Smooth muscle cell (in vitro differentiated cells): ENCODE measurements around the gene CYP3A4. TPM values are rescaled to one million over a fixed set of nuclear protein-coding genes. Genes with fewer than 3 reads are reported as not detected.
"Not testable (repeated sequence)": the region's sequence is repeated elsewhere in the genome, so short reads cannot be mapped to it uniquely, and the experiment has no call there.

Source experiments
- DNase-seq: peaks from one replicate; lab custom pipeline; 2025; ENCODE audit not compliant: unreplicated experiment; lab: John Stamatoyannopoulos, UW
- H2AFZ ChIP-seq: fragments of 200-600 bp; sonication (generic); 2 replicates; pipeline ENCODE4 v1.6.0; 2016; ENCODE audit warnings: antibody characterized with exemption, low read depth, mild to moderate bottlenecking
- H3F3A ChIP-seq: fragments of 200-600 bp; sonication (generic); 2 replicates; pipeline ENCODE4 v1.6.0; 2017; ENCODE audit warnings: antibody characterized with exemption, low read depth
- H3K27ac ChIP-seq: fragments of 200-600 bp; sonication (generic); 2 replicates; pipeline ENCODE4 v1.5.1; 2016; ENCODE audit warnings: low read depth, mild to moderate bottlenecking
- H3K27me3 ChIP-seq: fragments of 200-600 bp; sonication (generic); 2 replicates; pipeline ENCODE4 v1.6.1; 2016; ENCODE audit warnings: low read depth, mild to moderate bottlenecking
- H3K36me3 ChIP-seq: fragments of 200-600 bp; sonication (generic); 2 replicates; pipeline ENCODE4 v1.5.1; 2016; ENCODE audit warnings: low read depth
- H3K4me1 ChIP-seq: fragments of 200-600 bp; sonication (generic); 2 replicates; pipeline ENCODE4 v1.5.1; 2016; ENCODE audit warnings: low read depth
- H3K4me2 ChIP-seq: fragments of 200-600 bp; sonication (generic); 2 replicates; pipeline ENCODE4 v1.6.0; 2016; ENCODE audit warnings: mild to moderate bottlenecking
- H3K4me3 ChIP-seq: fragments of 200-600 bp; sonication (generic); 2 replicates; pipeline ENCODE4 v1.5.1; 2016; ENCODE audit warnings: mild to moderate bottlenecking
- H3K79me2 ChIP-seq: fragments of 200-600 bp; sonication (generic); 2 replicates; pipeline ENCODE4 v1.6.0; 2016; ENCODE audit warnings: low read depth, mild to moderate bottlenecking
- H3K9ac ChIP-seq: fragments of 200-600 bp; sonication (generic); 2 replicates; pipeline ENCODE4 v1.6.0; 2016; ENCODE audit warnings: low read depth
- H3K9me3 ChIP-seq: fragments of 200-600 bp; sonication (generic); replicated peaks from 2 replicates; pipeline ENCODE4 v1.5.1; 2016; ENCODE audit warnings: low read depth
- H4K20me1 ChIP-seq: fragments of 200-600 bp; sonication (generic); 2 replicates; pipeline ENCODE4 v1.6.0; 2016; ENCODE audit warnings: low read depth
- WGBS: methylation state at CpG from one replicate; pipeline ENCODE4 v1.1.7; 2016; ENCODE audit warnings: low lambda C conversion rate; 5-methylcytosine and 5-hydroxymethylcytosine counted together
- polyA plus RNA-seq: library from polyadenylated mRNA; unstranded; fragments of >200 nt; fragmentation: Nextera tagmentation; extraction: Ambion mirVana; gene quantifications from 2 replicates; pipeline ENCODE4 v1.2.1, GENCODE V29; 2016
- total RNA-seq: library from RNA; depleted of rRNA; stranded (reverse); fragments of >200 nt; gene quantifications from 2 replicates; pipeline ENCODE4 v1.2.3, GENCODE V29; 2014
- TF ChIP-seq, protein P1 (sequence below): fragments of 200-600 bp; sonication (generic); IDR thresholded peaks from 2 replicates; pipeline ENCODE4 v1.5.1; 2017; ENCODE audit warnings: borderline replicate concordance, mild to moderate bottlenecking, antibody characterized with exemption; ENCODE audit not compliant: insufficient read depth, poor library complexity, severe bottlenecking

Gene CYP3A4
- total and polyA plus RNA-seq, 2 experiments from 2014 or later: not detected

DNA sequence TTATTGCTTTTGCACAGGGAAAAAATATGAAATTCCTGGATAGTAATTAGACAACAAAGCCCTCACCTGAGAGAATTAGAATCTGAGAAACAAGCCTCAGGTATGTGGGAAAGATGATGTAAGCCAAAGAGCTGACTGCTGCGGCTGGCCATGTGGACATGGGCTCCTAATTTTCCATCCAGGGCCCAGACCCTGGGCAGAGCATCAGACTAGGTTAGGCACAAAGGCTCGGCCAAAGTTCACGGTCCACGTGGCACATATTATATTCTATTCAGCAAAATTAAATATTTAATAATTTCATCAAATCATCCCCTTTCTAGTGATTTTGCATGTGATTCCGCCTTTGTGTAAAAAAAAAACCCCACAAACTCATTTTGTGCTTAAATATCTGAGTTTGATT lies 5.1 kb downstream of the CYP3A4 start:
- H3K27me3 ChIP-seq: no peaks in the 10 kb centered on the region
- no peaks in the 10 kb centered on the region for H3K9me3 ChIP-seq
- TF ChIP-seq, protein P1, sequence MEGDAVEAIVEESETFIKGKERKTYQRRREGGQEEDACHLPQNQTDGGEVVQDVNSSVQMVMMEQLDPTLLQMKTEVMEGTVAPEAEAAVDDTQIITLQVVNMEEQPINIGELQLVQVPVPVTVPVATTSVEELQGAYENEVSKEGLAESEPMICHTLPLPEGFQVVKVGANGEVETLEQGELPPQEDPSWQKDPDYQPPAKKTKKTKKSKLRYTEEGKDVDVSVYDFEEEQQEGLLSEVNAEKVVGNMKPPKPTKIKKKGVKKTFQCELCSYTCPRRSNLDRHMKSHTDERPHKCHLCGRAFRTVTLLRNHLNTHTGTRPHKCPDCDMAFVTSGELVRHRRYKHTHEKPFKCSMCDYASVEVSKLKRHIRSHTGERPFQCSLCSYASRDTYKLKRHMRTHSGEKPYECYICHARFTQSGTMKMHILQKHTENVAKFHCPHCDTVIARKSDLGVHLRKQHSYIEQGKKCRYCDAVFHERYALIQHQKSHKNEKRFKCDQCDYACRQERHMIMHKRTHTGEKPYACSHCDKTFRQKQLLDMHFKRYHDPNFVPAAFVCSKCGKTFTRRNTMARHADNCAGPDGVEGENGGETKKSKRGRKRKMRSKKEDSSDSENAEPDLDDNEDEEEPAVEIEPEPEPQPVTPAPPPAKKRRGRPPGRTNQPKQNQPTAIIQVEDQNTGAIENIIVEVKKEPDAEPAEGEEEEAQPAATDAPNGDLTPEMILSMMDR: no peak
- no peaks in the 10 kb centered on the region for H4K20me1 ChIP-seq
- no peak overlapping the region for H3K9ac ChIP-seq
- 87% methylated on average over 5 of the region's 5 CpGs for WGBS
- no peaks in the 10 kb centered on the region for H3K36me3 ChIP-seq
- no peak overlapping the region for H2AFZ ChIP-seq
- no peak overlapping the region for H3K4me3 ChIP-seq
- H3F3A ChIP-seq: no peaks in the 10 kb centered on the region
- no peak overlapping the region for H3K4me2 ChIP-seq
- H3K79me2 ChIP-seq: no peaks in the 10 kb centered on the region
- no peak overlapping the region for H3K27ac ChIP-seq
- DNase-seq: no peak
- H3K4me1 ChIP-seq: no peaks in the 10 kb centered on the region

DNA sequence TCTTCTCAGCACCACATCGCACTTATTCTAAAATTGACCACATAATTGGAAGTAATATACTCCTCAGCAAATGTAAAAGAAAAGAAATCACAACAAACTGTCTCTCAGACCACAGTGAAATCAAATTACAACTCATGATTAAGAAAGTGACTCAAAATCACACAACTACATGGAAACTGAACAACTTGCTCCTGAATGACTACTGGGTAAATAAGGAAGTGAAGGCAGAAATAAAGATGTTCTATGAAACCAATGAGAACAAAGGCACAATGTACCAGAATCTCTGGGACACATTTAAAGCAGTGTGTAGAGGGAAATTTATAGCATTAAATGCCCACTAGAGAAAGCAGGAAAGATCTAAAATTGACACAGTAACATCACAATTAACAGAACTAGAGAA lies 10.6 kb downstream of the CYP3A4 start:
- not testable (repeated sequence) for H3K4me3 ChIP-seq, H3F3A ChIP-seq, DNase-seq, H2AFZ ChIP-seq, H4K20me1 ChIP-seq, H3K36me3 ChIP-seq, H3K9ac ChIP-seq, H3K27me3 ChIP-seq, H3K9me3 ChIP-seq, H3K79me2 ChIP-seq, H3K4me1 ChIP-seq, H3K27ac ChIP-seq, H3K4me2 ChIP-seq
- 77% methylated on average over 1 of the region's 1 CpG for WGBS

DNA sequence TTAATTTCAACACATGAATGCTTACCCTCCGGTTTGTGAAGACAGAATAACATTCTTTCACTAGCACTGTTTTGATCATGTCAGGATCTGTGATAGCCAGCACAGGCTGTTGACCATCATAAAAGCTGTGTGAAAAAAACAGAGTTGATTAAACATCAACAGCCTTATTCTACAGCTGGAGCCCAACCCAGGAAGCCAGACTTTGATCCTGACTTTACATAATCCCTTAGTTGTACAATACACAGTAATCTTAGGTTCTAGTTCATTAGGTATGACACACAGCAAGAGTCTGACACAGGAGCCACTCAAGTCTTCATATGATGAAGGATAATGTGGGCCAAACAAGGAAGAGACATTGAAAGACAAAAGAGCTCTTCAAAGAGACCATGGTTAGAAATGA lies 11.4 kb downstream of the CYP3A4 start:
- H3K9ac ChIP-seq: no peak overlapping the region
- H3K79me2 ChIP-seq: no peaks in the 10 kb centered on the region
- WGBS: 97% methylated on average over 1 of the region's 1 CpG
- no peaks in the 10 kb centered on the region for H3K4me1 ChIP-seq
- no peak for DNase-seq
- H3K27ac ChIP-seq: no peak overlapping the region
- H3K36me3 ChIP-seq: no peaks in the 10 kb centered on the region
- H3K27me3 ChIP-seq: peaks cover 7% of the 10 kb centered on the region
- no peaks in the 10 kb centered on the region for H4K20me1 ChIP-seq
- TF ChIP-seq, protein P1: no peak
- no peak overlapping the region for H2AFZ ChIP-seq
- no peaks in the 10 kb centered on the region for H3F3A ChIP-seq
- no peak overlapping the region for H3K4me2 ChIP-seq
- no peak overlapping the region for H3K4me3 ChIP-seq
- no peaks in the 10 kb centered on the region for H3K9me3 ChIP-seq

DNA sequence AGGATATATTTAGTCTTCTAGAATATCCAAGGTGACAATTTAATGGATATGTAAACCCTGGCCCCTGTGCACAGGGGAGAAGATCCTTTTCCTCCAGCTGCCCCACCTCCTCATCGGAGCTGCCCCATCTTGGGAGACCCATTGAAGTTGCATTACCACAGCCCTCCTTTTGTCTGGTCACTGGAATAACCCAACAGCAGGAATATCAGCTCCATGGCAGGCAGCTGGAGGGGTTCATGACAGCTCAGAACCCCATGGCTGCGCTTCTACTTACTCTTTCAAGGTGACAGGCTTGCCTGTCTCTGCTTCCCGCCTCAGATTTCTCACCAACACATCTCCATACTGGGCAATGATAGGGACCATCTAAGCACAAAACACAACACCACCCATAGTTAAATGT lies 14.5 kb downstream of the CYP3A4 start:
- not testable (repeated sequence) for H2AFZ ChIP-seq, DNase-seq, H3K27ac ChIP-seq, H3F3A ChIP-seq, H3K36me3 ChIP-seq, H3K4me2 ChIP-seq, H3K9ac ChIP-seq, H3K4me1 ChIP-seq, H3K4me3 ChIP-seq, H3K79me2 ChIP-seq, H3K9me3 ChIP-seq, H4K20me1 ChIP-seq, H3K27me3 ChIP-seq
- 92% methylated on average over 3 of the region's 3 CpGs for WGBS

DNA sequence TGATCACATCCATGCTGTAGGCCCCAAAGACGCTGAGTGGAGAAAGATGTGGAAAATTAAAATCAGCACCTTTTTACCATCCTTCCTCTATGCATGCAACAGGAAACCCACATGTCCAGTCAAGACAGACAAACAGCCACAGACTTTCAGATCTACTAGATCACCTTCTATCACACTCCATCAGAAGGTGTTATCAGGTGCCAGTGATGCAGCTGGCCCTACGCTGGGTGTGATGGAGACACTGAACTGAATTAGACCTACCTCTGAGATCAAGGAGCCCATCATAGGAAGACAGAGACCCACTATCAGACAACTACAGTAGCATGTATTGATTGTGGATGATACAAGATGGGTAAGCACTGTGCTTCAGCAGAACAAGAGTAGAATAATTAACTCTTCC lies 15.5 kb downstream of the CYP3A4 start:
- Histone ChIP-seq H3K36me3 (no peaks in the 10 kb centered on the region), H3K4me1 (no peaks in the 10 kb centered on the region), H2AFZ (no peak overlapping the region), H3K27me3 (peaks cover 7% of the 10 kb centered on the region), H3K4me3 (no peak overlapping the region), H3K9me3 (no peaks in the 10 kb centered on the region), H3K4me2 (no peak overlapping the region), H3K27ac (no peak overlapping the region), H3F3A (no peaks in the 10 kb centered on the region), H3K9ac (no peak overlapping the region), H3K79me2 (no peaks in the 10 kb centered on the region), H4K20me1 (no peaks in the 10 kb centered on the region)
- TF ChIP-seq, protein P1: no peak
- DNase-seq: no peak
- WGBS: 91% methylated on average over 2 of the region's 2 CpGs
